Bronchial epithelial cell (primary cell): ENCODE results near the gene CNTN5. TPM values are rescaled to one million over a fixed set of nuclear protein-coding genes. Genes with fewer than 3 reads are reported as not detected.
A peak's percentile ranks its signal among the peaks of the same experiment; 100 is the strongest.

Experiments
- DNase-seq: peaks from one replicate; pipeline ENCODE4 v3.0.0-alpha.2; 2010; ENCODE audit warnings: low read depth
- FAIRE-seq: peaks from 2 replicates; lab custom pipeline; 2011; peaks lifted over from hg19 to GRCh38; lab: Jason Lieb, UNC
- H3K27me3 ChIP-seq: 2 replicates; pipeline ENCODE4 v1.5.1; 2011; ENCODE audit warnings: low read length; ENCODE audit not compliant: control insufficient read depth, insufficient read depth
- H3K36me3 ChIP-seq: 2 replicates; pipeline ENCODE4 v1.5.1; 2011; ENCODE audit warnings: low read length; ENCODE audit not compliant: control insufficient read depth, insufficient read depth
- H3K4me3 ChIP-seq: 2 replicates; pipeline ENCODE4 v1.5.1; 2011; ENCODE audit warnings: mild to moderate bottlenecking, low read depth, low read length, control low read depth
- total RNA-seq: library from RNA; depleted of rRNA; stranded (reverse); fragments of >200 nt; gene quantifications from 2 replicates; pipeline ENCODE4 v1.2.1, GENCODE V29; 2014
- TF ChIP-seq, protein P1 (sequence below): IDR thresholded peaks from 2 replicates; pipeline ENCODE4 v1.5.1; 2011; ENCODE audit warnings: mild to moderate bottlenecking, moderate library complexity, low read length, control low read depth, inconsistent platforms; ENCODE audit not compliant: insufficient read depth, severe bottlenecking

Gene CNTN5
- total RNA-seq, 1 donor from 2014 or later, result not detected

DNA sequence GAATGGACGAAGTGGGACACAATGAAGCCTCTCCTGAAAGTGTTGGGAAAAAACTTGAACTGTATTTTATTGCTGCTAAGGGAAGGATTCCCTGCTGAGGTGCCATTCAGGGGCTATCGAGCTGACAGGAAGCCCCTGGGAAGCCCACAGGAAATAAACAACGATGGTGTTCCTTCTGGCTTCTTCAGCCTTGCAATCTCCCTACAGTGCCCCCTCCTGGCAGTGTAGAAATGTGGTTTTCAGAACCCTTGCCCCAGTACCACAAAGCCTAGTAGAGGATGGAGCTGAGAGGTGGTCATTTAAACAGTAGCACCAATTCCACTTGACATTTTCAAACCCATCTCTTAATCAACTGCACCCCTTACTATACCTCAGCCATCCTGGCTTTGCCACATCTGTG lies 989.6 kb downstream of the CNTN5 start:
- no peak for FAIRE-seq
- Histone ChIP-seq H3K27me3 (no peaks in the 10 kb centered on the region), H3K36me3 (no peaks in the 10 kb centered on the region), H3K4me3 (no peak overlapping the region)
- DNase-seq, result no peak
- TF ChIP-seq, protein P1, sequence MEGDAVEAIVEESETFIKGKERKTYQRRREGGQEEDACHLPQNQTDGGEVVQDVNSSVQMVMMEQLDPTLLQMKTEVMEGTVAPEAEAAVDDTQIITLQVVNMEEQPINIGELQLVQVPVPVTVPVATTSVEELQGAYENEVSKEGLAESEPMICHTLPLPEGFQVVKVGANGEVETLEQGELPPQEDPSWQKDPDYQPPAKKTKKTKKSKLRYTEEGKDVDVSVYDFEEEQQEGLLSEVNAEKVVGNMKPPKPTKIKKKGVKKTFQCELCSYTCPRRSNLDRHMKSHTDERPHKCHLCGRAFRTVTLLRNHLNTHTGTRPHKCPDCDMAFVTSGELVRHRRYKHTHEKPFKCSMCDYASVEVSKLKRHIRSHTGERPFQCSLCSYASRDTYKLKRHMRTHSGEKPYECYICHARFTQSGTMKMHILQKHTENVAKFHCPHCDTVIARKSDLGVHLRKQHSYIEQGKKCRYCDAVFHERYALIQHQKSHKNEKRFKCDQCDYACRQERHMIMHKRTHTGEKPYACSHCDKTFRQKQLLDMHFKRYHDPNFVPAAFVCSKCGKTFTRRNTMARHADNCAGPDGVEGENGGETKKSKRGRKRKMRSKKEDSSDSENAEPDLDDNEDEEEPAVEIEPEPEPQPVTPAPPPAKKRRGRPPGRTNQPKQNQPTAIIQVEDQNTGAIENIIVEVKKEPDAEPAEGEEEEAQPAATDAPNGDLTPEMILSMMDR, result peak; percentile 1

GRCh38 chr11:100011697-100012096 lies 990.9 kb downstream of the CNTN5 start:
- Histone ChIP-seq H3K36me3 (no peaks in the 10 kb centered on the region), H3K27me3 (no peaks in the 10 kb centered on the region), H3K4me3 (no peak overlapping the region)
- TF ChIP-seq, protein P1, result no peak
- FAIRE-seq (no peak), DNase-seq (no peak)

DNA sequence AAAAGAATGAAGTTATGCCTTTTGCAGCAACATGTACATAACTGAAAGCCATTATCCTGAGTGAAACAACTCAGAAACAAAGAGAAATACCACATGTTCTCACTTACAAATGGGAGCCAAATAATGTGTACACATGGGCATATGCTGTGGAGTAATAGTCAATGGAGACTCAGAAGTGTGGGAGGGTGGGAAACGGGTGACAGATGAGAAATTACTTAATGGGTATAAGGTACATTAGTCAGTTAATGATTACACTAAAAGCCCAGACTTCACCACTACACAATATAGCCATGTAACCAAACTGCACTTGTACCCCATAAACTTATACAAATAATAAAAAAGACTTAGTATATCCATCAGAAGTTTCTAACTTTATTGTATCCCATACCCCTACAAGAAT lies 992.3 kb downstream of the CNTN5 start:
- FAIRE-seq, result no peak
- no peak for DNase-seq
- Histone ChIP-seq H3K4me3 (no peak overlapping the region), H3K27me3 (no peaks in the 10 kb centered on the region), H3K36me3 (no peaks in the 10 kb centered on the region)
- TF ChIP-seq, protein P1, result no peak

DNA sequence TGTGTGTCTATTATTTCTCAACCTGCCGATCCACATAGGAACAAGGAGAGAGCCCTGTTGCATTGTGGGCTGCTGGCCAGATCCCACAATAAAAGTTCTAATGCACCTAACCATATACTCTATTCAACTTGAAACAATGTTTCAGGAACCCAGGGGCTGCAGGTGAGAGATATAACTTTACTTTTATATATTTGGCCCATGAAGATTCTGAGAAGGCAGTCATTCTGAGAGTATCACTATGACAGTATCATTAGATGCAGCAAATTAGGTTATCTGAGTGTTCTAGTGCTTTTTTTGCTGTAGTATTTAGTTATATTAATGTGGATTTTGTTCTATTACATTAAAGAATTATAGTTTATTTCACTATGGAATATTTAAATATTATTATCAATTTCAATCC lies 1011.2 kb downstream of the CNTN5 start:
- H3K4me3 ChIP-seq, result no peak overlapping the region
- FAIRE-seq, result no peak
- no peaks in the 10 kb centered on the region for H3K27me3 ChIP-seq
- no peak for DNase-seq
- TF ChIP-seq, protein P1, result no peak
- H3K36me3 ChIP-seq, result no peaks in the 10 kb centered on the region

DNA sequence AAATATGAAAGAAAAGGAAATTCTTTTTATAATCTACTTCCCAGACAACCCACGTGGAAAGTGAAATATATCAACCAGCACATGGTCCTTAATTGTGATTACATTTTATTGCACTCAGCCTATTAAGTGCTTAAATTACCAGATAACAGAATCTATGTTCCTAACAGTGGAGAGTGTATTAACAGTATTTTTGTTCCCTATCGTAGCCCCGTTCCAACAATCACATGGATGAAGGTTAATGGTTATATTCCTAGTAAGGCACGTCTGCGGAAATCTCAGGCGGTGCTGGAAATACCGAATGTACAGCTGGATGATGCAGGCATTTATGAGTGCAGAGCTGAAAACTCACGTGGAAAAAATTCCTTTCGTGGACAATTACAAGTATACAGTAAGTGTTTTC lies 1040.3 kb downstream of the CNTN5 start:
- Histone ChIP-seq H3K4me3 (no peak overlapping the region), H3K36me3 (no peaks in the 10 kb centered on the region), H3K27me3 (no peaks in the 10 kb centered on the region)
- DNase-seq (no peak), FAIRE-seq (no peak)
- TF ChIP-seq, protein P1, result no peak

DNA sequence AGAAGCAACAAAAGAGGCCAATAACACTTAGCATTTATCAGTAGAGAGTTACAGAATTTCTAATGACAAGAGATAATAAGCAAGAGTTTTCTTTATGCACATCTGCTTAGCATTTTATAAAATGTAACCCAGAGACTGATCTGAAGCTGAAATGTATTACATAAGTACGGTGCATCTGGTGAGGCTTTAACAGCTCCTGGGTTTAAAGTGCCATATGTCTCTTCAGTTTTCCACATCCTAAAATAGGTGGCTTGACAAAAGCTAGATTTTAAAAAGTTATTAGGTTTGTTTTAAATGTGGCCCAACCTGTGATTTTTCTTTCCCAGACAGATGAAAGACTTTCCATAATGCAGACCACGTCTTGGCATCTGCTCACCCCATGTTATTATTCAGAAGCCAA lies 1045.7 kb downstream of the CNTN5 start:
- FAIRE-seq (no peak), DNase-seq (no peak)
- Histone ChIP-seq H3K27me3 (no peaks in the 10 kb centered on the region), H3K4me3 (no peak overlapping the region), H3K36me3 (no peaks in the 10 kb centered on the region)
- TF ChIP-seq, protein P1, result no peak
